ENCODE measurements around the gene CAMKK2.

The CAMKK2 gene

DNA sequence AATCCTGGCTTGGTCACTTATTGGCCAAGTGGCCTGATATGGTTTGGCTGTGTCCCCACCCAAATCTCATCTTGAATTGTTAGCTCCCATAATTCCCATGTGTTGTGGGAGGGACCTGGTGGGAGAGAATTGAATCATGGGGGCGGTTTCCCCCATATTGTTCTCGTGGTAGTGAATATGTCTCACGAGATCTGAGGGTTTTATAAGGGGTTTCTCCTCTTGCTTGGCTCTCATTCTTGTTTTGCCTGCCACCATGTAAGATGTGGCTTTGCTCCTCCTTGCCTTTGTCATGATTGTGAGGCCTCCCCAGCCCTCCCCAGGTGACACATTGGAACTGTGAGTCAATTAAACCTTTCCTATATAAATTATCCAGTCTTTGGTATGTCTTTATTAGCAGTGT, 105.4 kb downstream of the CAMKK2 start:
- no peak for TF ChIP-seq CTCF (IDR thresholded peaks at IDR 0.05; ENCODE audit: insufficient read depth, low read length, missing control alignments)
- POLR2A ChIA-PET: no interaction called here
- CTCF ChIA-PET: interaction anchor here (0.8 kb wide), 2 partner anchors 39 to 95 kb away, joined by 3 read pairs; no protein-coding TSS in a partner anchor
- DNase-seq (ENCODE audit: low read depth, low spot score): no peak
- no peak overlapping the region for H3K4me3 ChIP-seq (ENCODE audit: low read depth, low read length)

DNA sequence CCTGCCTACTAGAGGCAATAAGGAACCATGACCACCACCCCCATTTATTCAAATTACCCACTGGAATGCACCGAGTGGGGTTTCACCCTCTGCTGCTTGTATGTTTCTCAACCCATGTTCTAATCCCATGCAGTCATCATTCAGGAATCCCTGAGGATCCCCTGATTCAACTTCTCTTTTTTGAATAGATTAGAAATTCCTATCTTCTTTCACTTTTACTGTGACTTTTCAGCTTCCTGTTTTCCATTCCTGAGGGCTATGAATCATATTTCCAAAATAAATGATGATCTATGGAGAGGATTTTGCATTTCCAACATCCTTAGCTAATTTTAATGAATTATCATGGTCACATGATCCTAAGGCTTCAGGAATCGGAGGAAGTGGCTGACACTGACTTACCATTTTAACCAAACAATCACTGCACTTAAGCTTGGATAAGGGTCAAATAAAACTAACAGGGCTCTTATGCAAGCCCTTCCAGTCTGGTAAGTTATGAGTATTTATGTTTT, 105.9 kb downstream of the CAMKK2 start:
- no peak for TF ChIP-seq CTCF (IDR thresholded peaks at IDR 0.05; ENCODE audit: insufficient read depth, low read length, missing control alignments)
- CTCF ChIA-PET: no interaction called here
- peak; percentile 87 for DNase-seq (ENCODE audit: low read depth, low spot score)
- no peak overlapping the region for H3K4me3 ChIP-seq (ENCODE audit: low read depth, low read length)
- POLR2A ChIA-PET: no interaction called here

DNA sequence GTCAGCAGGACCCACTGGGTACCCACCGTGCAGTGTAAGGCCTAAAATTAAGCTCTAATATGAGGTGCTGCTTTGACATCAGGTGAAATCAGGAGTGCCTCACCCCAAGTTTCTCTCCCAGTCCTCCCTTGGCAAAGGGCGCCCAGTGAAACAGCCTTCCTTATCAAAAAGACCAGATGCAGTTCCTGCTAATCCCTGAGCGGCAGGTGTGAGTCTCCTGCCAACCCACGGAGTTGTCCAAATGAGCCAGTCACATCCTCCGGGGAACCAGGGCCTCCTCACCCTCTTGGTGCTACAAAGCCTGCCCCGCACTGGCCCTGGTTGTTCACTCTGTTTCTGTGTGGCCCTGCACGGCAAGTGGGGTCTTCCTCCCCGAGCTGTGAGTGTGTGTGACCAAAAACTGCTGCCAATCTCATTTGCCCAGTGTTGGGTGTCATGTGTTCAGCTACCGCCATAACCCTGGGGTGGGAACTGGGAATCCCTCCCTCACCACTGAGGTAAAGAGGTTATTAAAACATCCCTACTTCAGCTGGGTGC, 106.8 kb downstream of the CAMKK2 start:
- CTCF ChIA-PET: no interaction called here
- TF ChIP-seq CTCF (IDR thresholded peaks at IDR 0.05; ENCODE audit: insufficient read depth, low read length, missing control alignments): no peak
- H3K4me3 ChIP-seq (ENCODE audit: low read depth, low read length): no peak overlapping the region
- DNase-seq (ENCODE audit: low read depth, low spot score): no peak
- POLR2A ChIA-PET: no interaction called here

DNA sequence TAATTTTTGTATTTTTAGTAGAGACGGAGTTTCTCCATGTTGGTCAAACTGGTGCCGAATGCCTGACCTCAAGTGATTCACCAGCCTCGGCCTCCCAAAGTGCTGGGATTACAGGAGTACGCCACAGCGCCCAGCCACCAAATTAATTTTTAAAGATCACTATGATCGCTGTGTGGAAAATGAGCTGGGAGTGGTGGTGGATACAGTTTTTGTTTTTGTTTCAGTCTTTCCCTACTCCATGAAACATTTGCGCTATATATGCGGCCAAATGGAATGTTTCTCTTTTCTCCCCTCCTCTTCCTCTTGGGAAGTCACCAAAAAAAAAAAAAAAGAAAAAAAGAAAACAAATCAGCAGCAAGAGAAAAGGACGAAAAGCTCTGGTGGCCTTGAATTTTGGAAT, 107.4 kb downstream of the CAMKK2 start:
- no peak for TF ChIP-seq CTCF (IDR thresholded peaks at IDR 0.05; ENCODE audit: insufficient read depth, low read length, missing control alignments)
- ChIA-PET POLR2A (no interaction called here), CTCF (no interaction called here)

GRCh38 chr12:121188227-121188626, 108.3 kb downstream of the CAMKK2 start:
- H3K4me3 ChIP-seq (ENCODE audit: low read depth, low read length): no peak overlapping the region
- POLR2A ChIA-PET: no interaction called here

More for the DNA sequence above, 107.4 kb downstream of the CAMKK2 start:
- DNase-seq (ENCODE audit: low read depth, low spot score): no peak
- no peak overlapping the region for H3K4me3 ChIP-seq (ENCODE audit: low read depth, low read length)

More at GRCh38 chr12:121188227-121188626, 108.3 kb downstream of the CAMKK2 start:
- no peak for DNase-seq (ENCODE audit: low read depth, low spot score)
- CTCF ChIA-PET: no interaction called here
- TF ChIP-seq CTCF (IDR thresholded peaks at IDR 0.05; ENCODE audit: insufficient read depth, low read length, missing control alignments): no peak

Data from AG04449 (cell line).